GM21529 (cell line): ENCODE data around the gene CMA1.
"Not testable (repeated sequence)": the region's sequence is repeated elsewhere in the genome, so short reads cannot be mapped to it uniquely, and the experiment has no call there.

Experiments used
- ATAC-seq: cut with Tn5 transposase; IDR thresholded peaks from one replicate; pipeline ENCODE4 v1.9.1; 2021; ENCODE audit not compliant: unreplicated experiment

The CMA1 gene, protein sequence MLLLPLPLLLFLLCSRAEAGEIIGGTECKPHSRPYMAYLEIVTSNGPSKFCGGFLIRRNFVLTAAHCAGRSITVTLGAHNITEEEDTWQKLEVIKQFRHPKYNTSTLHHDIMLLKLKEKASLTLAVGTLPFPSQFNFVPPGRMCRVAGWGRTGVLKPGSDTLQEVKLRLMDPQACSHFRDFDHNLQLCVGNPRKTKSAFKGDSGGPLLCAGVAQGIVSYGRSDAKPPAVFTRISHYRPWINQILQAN

DNA sequence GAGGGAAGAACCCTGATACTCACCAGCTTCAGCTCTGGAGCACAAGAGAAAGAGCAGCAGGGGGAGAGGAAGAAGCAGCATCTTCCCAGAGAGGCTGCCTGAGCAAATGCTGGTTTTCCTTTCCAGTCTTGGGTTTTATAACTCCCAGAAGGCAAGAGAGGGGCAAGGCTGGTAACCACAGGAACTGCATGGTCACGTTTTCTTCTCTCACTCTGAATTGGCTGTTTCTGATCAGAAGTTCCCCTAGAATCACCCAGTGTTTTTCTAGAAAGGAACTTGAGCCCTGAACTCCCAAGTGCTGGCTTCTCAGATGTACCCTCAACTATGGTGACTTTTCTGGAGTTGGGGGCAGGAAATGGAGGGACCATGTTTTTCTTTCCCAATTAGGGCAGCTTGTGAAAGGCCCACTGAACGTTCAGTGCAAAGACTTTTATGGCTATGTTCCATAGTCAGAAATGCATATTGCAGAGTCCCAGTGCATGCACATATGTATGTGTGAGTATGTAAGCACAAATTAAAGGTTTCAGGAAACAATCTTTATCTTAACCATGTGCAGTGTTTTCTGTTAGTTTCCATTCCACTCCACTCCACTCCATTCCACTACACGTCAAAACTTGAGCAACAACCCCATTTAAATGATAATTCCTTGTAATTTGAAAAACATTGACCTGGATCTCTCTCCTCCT is at the start of gene CMA1:
CMA1 (minus strand) TSS at position 111 of the 686 bp plus-strand sequence; CDS start at position 81, 30 bp downstream.
- ATAC-seq, result peak; percentile 83

DNA sequence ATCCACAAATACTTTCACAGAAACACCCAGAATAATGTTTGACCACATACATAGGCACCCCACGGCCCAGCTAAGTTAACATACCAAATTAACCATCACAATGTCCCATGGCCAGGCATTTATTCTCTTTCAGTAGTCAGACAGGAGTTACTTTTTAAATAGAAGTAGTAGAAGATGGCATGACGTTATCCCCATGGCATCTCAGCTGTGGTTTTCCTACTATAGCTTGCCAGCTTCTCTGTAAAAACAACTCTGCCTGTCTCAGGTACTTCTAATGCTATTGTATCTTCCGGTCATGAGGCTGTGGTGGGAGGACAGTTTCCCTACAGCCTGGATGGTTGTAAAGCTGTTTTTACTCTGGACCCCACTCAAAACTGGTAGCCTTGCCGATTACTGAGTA is 48.7 kb upstream of the CMA1 start:
- no peak for ATAC-seq

DNA sequence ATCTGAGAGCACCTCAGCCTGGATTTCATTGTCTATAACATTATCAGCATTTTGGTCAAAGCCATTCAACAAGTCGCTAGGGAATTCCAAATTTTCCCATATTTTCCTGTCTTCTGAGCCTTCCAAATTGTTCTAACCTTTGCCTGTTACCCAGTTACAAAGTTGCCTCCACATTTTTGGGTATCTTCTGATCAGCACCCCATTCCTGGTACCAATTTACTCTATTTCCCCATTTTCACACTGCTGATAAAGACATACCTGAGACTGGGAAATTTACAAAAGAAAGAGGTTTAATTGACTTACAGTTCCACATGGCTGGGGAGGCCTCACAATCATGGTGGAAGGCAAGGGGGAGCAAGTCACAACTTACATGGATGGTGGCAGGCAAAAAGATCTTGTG is 41.0 kb upstream of the CMA1 start:
- ATAC-seq, result not testable (repeated sequence)

DNA sequence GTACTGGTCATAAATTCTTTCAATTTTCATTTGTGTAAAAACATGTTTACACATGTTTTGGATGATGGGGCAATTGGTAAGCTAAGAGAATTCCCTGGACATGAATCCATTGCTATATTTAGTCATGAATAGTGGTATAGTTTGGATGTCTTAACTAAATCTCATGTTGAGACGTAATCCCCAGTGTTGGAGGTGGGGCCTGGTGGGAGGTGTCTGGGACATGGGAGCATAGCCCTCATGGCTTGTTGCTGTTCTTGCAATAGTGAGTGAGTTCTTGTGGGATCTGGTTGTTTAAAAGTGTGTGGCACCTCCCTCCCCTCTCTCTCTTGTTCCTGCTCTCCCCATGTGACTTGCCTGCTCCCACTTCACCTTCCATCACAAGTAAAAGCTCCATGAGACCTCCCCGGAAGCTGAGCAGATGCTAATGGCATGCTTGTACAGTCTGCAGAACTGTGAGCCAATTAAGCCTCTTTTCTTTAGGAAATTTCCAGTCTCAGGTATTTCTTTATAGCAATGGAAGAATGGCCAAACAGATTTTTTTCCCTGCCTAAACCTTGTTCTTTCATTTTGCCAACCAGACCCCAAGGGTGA is 34.4 kb upstream of the CMA1 start:
- ATAC-seq, result no peak

DNA sequence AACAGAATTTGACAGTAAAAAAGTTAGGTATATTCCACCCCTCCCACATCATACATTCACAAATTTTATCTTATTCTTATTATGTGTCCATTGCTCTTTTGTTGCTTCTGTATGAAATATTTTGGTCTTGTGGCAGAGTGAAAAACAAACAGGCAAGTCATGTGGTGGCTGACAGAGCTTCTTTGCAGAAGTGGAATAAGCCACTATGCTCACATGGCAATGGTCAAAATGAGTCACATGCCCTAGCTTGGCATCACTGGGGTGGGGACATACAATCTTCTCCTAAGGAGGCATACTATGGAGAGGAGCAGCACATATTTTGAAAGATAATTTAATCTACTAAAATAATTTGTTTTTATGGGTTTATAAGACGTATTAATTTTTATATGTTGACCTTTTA is 27.7 kb upstream of the CMA1 start:
- no peak for ATAC-seq

DNA sequence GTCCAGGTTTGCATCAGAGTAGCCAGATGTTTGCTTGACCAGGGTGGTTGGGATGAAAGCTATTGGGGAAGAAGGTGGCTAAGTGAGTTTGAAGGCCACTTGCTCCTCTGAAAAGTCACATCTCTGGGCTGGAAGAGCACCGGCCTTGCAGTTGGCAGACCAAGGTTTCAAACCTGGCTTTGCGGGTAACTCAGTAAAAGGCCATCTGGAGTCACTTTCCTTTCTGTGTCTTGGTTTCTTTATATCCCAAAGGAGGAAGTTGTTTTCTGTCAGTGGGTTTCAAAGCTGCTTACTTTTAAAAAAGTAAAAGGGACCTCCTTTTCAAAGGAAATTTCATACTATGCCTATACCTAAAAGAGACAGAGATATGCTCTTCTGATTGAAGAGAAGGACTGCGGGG is 26.2 kb upstream of the CMA1 start:
- ATAC-seq, result no peak

DNA sequence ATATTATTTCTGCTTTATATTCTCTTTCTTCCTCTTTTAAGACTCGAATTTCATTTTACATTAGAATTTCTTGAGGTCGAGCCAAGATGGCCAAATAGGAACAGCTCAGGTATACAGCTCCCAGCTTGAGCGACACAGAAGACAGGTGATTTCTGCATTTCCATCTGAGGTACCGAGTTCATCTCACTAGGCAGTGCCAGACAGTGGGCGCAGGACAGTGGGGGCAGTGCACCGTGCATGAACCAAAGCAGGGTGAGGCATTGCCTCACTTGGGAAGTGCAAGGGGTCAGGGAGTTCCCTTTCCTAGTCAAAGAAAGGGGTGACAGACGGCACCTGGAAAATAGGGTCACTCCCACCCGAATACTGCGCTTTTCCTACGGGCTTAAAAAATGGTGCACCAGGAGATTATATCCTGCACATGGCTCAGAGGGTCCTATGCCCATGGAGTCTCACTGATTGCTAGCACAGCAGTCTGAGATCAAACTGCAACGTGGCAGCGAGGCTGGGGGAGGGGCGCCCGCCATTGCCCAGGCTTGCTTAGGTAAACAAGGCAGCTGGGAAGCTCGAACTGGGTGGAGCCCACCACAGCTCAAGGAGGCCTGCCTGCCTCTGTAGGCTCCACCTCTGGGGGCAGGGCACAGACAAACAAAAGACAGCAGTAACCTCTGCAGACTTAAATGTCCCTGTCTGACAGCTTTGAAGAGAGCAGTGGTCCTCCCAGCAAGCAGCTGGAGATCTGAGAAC is 18.0 kb upstream of the CMA1 start:
- ATAC-seq, result not testable (repeated sequence)

DNA sequence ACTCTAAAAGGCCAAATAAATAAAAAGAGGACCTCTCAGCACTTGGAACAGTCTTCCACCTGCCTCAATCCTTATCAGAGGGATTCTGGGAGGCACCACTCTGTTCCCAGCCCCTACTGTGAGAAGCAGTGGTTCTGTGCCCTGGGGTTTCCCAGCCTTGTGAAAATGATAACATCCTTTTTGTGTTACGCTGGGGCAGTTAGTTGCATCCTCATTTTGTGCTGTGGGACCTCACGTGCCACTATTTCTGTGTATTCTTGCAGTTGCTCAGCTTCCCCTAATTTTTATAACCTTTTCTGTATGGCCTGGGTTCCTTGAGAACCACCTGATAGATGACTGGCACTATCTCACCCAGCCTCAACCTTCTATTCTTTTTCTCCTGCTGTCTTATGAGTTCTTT is 10.8 kb upstream of the CMA1 start:
- no peak for ATAC-seq

DNA sequence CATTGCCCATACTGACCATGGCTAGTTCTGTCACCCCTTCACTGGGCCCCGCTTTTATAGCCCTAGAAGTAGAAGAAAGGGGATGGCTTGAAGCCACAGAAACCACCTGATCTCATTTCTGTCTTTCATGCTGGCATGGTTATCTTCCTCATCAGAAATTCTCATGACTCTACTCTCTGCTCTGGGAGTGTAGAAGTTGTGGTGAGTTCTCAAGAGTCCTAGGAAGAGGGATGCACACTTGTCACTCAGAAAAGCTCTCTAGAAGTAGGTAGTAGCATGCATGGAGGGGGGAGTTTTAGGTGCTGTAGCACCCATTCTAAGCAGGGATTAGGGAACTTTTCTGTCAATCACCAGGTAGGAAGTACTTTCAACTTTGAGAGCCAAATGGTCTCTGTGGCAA is 6.1 kb upstream of the CMA1 start:
- ATAC-seq, result no peak

DNA sequence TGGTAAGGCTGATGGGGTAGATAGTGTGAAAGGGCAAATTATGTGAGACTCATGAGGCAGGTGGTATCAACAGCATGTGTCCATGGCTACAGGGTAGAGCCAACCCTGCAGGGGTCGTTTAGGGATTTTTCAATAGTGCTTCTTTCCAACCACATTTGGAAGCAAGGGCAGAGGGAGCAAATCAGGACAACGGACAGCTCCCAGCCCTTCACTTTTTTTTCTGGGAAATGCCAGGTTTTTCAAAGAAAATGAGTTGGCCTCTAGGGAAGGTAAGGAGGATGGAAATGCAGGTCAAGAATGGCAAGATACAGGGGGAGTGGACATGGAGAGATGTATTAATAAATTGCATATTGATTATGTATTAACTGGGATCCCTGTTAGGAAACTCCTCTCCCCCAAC is 4.9 kb upstream of the CMA1 start:
- no peak for ATAC-seq

DNA sequence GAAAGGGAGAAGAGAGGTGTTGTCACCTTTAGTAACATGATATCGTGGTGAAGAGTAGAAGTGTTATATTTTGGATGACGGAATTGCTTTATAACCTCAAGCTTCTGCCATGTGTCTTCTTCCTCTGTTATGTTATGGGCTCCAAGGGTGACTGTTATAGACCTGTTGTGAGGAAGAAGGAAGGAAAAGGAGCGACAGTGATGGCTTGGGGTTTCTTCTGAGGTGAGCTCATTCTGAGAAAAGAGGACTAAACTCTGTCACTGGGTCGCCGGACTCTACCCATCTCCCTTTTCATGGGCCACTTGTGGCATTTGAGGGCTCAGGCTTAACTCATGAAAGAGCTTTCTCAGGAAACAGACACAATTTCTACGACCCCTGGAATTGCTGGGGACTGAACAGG is 1.6 kb downstream of the CMA1 start:
- no peak for ATAC-seq

DNA sequence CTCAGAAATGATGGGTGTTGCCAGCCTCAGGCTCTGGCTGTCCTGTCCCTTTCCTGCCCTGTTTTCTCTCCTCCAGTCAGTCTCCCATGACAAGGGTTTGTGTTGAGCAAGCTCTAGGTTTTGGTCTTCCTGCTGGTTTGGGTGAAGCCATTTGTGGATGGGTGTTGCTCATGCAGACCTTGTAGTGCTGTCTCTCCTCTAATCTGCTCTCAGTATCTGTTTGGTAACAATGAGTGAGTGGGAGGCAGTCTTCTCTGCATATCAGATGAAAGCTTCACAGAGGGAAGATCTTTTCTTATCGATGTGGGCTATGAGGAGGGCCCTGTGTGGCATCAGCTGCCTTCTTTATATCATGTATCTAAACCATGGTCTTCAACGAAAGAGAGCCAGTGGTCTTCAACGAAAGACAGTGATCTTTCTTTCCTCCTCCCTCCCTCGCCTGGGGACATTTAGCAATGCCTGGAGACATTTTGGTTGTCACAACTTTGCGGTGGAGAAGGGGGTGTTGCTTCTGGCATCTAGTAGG is 3.6 kb downstream of the CMA1 start:
- no peak for ATAC-seq

DNA sequence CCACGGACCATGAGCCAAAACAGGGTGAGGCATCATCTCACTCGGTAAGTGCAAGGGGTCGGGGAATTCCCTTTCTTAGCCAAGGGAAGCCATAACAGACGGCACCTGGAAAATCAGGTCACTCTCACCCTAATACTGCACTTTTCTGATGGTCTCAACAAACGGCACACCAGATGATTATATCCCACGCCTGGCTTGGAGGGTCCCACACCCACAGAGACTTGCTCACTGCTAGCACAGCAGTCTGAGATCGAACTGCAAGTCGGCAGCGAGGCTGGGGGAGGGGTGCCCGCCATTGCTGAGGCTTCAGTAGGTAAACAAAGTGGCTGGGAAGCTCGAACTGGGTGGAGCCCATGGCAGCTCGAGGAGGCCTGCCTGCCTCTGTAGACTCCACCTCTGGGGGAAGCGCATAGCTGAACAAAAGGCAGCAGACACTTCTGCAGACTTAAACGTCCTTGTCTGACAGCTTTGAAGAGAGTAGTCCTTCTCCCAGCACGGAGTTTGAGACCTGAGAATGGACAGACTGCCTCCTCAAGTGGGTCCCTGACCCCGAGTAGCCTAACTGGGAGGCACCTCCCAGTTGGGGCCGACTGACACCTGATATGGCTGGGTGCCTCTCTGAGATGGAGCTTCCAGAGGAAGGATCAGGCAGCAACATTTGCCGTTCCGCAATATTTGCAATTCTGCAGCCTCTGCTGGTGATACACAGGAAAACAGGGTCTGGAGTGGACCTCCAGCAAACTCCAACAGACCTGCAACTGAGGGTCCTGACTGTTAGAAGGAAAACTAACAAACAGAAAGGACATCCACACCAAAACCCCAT is 16.3 kb downstream of the CMA1 start:
- ATAC-seq, result not testable (repeated sequence)

DNA sequence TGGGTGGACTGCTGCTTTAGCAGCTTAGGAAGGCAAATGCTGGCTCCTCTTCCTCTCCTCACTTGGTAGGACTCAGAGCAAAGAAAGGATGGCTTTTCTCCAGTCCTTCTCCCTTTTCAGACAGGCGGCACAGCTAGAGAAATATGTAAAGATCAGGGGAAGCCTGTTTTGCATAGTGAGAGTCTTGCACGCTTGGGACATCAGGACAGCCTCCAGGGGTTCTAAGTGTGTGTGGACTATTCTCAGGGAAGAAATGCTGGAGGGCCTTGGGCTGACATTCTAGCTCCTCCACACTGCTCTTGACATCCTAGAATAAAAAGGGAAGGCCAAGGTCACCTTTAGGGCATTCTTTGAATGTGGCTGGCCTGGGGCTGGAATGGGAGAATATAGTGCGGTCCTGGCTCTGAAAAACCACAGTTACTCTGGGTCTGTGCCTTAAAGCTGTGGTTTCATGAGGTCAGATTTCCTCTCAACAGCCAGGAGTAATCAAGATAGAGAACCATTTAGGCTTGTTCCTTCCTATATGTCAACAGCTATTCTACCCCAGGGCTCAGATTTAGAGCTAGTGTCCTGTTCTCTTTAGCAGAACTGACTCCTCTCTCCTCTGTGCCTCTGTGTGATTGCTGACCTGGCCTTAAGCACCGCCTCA is 24.3 kb downstream of the CMA1 start:
- ATAC-seq, result peak; percentile 63

DNA sequence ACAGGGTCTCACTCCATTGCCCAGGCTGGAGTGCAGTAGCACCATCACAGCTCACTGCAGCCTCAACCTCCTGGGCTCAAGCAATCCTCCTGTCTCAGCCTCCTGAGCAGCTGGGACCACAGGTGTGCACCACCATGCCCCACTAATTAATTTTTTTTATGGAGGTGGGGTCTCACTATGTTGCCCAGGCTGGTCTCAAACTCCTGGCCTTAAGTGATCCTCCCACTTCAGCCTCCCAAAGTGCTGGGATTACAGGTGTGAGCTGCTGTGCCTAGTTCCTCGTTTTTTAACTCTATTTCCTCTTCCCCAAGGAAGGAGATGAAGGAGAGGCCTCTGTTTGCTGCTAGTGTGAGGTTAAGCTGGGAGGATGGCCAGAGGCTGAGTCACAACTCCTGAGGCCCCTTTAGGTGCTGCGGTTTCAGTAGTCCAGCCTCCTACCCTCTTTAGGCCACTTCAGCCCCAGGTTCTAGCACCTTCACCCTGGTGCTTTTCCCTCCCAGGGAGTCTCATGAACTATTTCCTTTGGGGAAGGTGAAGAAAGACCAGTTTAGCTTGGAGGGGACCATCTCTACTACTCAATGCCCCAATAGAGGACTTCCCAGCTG is 25.3 kb downstream of the CMA1 start:
- not testable (repeated sequence) for ATAC-seq

DNA sequence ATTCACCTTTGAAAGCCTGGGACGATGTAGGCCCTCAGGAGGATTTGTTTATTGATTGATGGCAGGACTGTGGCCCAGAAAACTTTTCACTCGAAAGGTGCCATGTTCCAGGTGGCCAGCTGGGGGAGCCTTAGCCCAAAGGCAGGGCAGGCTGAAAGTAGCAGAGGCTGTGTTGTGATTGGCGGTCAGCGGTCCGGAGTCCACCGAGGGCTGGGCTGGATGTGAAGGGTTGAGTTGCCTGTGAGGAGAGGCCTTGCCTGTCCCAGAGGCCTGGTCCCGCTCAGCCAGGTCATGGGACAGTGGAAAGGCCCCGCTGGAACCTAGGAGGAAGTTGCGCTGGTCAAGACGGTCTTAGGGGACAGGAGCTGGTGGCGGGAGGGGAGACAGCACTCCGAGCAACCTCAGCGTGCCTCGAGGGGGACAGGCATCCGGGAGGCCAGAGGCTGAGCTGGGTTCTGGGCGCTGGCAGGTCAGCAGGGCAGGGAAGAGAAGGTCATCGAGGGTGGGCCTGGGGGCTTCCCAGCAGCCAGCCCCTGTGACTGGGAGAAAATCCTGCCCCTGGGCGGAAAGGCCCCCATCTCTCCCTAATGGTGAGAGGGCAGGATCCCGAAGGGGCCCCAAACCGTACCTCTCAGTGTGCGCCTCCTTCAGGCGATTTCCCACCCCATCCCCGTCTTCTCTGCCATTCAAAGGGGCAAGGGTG is 26.3 kb downstream of the CMA1 start:
- ATAC-seq, result peak; percentile 73

DNA sequence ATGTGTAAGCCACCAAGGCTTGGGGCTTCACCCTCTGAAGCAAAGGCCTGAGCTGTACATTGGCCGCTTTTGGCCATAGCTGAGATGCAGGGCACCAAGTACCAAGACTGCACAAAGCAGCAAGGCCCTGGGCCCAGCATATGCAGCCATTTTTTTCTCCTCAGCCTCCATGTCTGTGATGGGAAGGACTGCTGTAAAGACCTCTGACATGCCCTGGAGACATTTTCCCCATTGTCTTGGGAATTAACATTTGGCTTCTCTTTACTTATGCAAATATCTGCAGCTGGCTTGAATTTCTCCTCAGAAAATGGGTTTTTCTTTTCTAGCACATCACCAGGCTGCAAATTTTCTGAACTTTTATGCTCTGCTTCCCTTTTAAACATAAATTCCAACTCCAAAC is 28.1 kb downstream of the CMA1 start:
- ATAC-seq, result not testable (repeated sequence)

DNA sequence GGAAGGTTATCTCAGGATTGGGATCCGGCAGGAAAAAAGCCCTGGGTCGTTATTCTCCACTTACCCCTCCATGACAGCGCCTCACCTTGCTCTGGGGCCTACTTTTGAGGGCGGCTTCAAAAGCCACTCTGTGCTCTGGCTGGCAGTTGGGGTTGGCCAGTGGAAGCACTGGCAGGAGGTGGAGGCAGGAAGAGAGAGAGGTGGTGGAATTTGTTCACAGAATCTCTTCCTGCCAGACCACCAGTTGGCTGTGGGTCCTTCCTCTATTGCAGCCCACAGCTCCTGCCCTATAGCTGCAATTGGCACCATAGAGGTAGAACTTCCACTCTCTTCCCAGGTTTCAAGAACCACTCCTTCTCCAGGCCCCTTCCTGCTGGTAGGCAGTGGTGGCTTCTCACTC is 32.8 kb downstream of the CMA1 start:
- ATAC-seq, result no peak

DNA sequence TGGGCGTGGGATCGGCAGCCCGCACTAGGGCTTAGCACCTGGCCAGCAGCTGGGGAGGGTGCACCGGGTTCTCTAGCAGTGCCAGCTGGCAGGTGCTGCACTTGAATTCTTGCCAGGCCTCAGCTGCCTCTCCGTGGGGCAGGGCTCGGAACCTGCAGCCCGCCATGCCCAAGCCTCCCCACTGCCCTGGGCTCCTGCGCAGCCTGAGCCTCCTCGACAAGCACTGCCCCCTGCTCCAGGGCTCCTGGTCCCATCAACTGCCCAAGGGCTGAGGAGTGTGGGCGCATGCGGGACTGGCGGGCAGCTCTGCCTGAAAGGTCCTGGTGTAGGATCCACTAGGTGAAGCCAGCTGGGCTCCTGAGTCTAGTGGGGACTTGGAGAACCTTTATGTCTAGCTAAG is 34.9 kb downstream of the CMA1 start:
- ATAC-seq, result no peak
